Hematopoietic multipotent progenitor cell treated with erythropoietin and hydrocortisone succinate and interleukin-3 and kit ligand, for 8 days (in vitro differentiated cells): ENCODE measurements around the gene BNC2.
"Not testable (repeated sequence)": the region's sequence is repeated elsewhere in the genome, so short reads cannot be mapped to it uniquely, and the experiment has no call there.

Source experiments
- DNase-seq: peaks from one replicate; pipeline ENCODE4 v3.0.0-alpha.2; 2015

The BNC2 gene

DNA sequence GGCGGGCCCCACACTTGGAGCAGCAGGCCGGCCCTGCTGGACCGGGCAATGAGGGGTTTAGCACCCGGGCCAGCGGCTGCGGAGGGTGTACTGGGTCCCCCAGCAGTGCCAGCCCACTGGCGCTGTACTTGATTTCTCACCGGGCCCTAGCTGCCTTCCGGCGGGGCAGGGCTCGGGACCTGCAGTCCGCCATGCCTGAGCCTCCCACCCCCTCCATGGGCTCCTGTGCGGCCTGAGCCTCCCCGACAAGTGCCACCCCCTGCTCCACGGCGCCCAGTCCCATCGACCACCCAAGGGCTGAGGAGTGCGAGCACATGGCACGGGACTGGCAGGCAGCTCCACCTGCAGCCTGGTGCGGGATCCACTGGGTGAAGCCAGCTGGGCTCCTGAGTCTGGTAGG is 389.9 kb downstream of the BNC2 start:
- DNase-seq = not testable (repeated sequence)

GRCh38 chr9:16475996-16476395 is 394.5 kb downstream of the BNC2 start:
- no peak for DNase-seq

- no peak for DNase-seq
These were observed 395.2 kb downstream of the BNC2 start for GRCh38 chr9:16475257-16475656.

DNA sequence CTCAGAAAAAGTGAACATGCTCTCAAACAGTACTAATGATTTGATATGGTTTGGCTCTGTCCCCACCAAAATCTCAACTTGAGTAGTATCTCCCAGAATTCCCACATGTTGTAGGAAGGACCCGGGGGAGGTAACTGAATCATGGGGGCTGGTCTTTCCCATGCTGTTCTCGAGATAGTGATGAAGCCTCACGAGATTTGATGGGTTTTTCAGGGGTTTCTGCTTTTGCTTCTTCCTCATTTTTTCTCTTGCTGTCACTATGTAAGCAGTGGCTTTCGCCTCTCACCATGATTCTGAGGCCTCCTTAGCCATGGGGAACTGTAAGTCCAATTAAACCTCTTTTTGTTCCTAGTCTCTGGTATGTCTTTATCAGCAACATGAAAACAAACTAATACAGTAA is 401.3 kb downstream of the BNC2 start:
- DNase-seq = no peak

GRCh38 chr9:16461851-16462250 is 408.6 kb downstream of the BNC2 start:
- no peak for DNase-seq

DNA sequence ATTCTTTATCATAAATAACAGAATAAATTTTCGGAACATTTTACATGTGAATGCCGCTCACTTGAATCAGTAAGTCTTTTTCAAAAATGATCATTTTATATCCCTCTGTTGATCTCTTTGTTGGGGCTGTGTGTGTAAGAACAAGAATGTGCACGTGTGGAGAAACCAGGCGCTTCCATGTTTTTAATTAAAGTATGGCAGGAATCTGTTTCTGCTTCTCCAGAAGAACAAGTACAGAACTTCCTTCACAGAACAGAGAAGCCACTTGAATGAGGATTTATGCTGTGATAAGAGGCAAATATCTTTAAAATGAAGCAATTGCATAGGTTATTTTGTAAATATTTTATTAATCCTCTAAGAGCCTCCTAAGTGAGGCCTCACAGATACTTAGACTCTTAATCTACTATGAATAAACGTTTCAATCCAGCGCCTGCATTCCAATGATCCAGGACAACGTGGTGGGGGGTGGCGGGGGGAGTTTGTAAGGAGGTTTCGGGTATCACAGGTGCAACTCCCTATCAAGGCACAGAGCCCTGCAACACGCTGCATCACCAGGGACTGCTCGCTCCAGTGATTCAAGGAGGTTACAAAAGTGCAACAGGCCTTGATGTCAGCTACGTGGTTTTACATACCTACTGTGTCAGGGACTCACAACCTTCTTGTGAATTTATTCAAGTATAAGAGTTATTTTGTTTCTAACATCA is 409.2 kb downstream of the BNC2 start:
- no peak for DNase-seq

DNA sequence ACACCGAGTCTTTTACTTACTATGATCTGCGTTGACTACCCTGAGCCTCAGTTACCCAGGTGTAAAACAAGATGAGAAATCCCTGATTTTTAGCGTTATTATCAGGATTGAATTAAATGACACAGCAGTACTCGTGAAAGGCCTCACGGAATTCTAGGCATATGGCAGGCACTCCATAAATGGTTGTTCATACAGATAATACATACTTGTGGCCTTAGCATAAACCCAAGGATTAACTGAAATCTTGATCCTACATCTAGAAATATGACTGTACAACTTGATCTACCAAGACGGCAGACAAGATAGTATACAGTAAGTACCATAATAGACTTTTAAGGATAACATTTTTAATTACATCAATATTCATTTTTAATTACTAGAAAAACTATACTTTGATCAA is 409.8 kb downstream of the BNC2 start:
- no peak for DNase-seq

- no peak for DNase-seq
These were observed 410.9 kb downstream of the BNC2 start for GRCh38 chr9:16459421-16460148.

DNA sequence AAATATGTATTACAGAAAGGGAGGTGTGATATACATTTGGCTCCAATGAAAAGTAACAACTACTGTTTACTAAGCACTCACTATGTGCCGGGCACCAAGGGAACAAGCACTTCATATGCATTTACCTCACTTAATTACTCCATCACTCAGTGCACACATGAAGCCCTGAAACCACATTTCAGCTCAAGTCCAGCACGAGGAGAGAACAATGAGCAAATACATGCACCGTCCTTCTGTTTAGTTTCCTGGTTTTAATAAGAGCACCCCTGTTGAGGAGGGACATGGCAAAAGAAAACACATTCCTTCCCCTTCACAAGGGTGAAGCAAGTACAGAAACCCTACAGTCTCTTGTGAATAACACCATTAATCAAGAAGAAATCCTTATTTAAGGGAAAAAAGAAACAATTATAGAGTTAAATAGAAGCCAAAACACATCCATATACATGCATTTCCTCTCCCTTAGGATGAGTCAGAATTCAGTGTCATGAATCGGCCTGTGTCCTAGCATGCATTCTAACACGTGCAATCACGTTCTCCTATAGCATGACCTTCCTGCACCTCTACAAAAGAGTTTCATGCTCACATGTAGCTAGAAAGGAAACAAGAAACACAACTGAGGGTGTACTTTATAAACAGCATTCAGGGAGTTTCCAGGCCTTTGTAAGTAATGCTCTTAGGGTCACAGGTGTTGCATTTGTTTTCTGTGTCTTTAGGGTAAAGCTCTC is 411.6 kb downstream of the BNC2 start:
- no peak for DNase-seq

- no peak for DNase-seq
These were observed 414.6 kb downstream of the BNC2 start for GRCh38 chr9:16455842-16456241.

GRCh38 chr9:16453390-16453789 is 417.1 kb downstream of the BNC2 start:
- no peak for DNase-seq

GRCh38 chr9:16450578-16450977 is 419.9 kb downstream of the BNC2 start:
- no peak for DNase-seq

DNA sequence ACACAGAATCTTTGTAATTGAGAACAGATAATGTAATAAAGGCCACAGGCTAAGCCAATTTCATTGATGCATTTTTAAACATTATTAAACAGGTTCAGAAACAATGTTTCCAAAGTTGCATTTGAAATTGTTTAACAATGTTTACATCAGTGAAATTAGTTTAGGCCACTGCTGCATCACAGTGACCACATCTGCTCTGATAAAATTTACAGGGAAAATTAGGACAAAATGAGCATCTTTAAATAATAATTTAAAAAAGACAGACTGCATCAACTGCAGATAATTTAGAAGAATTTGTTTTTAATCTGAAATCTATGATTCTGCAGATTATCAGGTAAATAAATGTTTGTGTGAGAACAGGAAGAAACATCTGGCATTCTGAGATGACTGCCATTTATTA is 420.4 kb downstream of the BNC2 start:
- no peak for DNase-seq

- DNase-seq = no peak
These were observed 421.3 kb downstream of the BNC2 start for GRCh38 chr9:16449076-16449730.

DNA sequence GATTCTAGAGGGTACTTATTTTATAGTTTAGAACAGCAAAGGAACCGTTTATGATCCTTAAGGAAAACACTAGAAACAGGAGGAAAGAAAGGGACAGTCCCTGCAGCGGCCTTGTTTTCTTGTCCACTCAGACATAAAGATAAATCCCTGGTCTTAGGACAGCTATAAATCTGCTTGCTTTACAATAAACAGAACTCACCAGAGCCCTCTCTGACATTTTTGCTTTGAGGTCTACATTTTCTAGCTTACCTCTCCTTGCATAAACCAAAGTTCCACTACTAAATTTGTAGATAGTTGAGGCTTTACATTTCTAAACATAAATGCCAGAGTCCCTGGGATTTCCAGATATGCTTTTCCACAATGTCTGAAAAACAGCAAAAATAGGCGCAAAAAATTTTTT is 422.5 kb downstream of the BNC2 start:
- DNase-seq = no peak

DNA sequence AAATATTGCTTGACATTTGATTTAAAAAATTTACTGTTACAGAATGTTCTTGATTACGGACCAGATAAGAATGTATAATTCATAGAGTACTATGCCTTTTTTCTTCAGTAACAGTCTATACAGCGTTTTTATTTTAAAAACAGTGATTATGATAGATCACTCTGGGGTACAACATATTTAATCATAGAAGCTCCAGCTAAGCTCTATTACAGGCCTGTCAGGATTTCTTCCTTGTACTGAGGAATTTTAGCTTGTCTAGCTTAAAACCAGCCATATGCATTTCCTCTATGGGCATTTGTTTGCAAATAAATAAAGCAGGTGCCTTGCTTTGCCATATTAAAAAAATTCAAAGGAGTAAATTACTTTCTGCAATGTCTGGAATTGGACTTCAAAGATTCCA is 423.8 kb downstream of the BNC2 start:
- DNase-seq = no peak

DNA sequence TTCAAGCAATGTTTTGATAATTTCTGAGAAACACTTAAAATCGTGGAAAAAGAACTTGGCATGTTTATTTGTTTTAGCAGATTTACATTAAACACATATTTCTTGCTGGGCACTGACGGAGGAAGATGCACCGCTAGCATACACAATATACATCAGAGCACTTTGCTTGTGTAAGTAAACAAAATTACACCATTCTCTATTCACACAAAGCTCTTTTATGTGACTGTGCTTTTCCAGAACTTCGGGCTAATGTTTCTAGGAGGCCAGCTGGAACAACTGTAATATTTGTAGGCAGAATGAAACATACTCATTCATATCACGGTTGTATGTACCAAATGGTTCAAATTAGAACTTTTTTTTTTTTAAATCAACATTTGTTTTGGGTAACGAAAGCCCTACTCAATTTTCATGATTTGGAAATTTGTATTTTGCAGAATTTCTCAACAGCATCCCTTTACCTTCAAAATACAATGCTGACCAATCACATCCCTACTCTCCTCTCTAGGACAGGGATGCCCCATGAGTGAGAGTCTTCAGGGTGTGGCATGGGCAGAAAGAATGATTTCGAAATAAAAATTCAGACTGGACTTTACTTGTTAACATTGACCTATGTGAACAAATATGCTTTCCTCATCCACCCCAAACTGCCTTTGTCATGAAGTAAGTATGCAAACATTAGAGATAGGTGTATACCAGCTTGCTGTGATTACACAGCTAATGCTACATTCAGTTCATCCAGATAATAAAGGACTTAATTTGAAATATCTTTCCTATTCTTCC is 425.1 kb downstream of the BNC2 start:
- DNase-seq = no peak

GRCh38 chr9:16442622-16443021 is 427.8 kb downstream of the BNC2 start:
- DNase-seq = no peak

DNA sequence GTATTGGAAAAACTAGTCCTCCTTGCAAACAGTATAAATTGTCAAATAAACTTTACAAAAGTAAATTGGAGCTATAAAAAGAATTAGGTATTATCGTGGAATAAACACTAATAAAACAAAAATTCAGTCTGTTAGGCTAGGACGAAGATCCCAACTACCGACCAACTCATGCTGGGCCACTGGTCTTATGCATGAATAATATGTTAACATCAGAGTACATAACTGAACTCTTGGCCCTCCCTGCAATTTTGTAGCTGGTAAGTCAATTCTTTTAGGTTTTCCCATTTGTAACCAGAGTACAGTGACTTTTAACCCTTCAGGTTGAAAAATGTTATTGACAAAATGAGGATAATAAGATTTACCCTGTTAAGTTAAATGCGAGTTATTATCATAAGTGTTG is 428.7 kb downstream of the BNC2 start:
- no peak for DNase-seq

DNA sequence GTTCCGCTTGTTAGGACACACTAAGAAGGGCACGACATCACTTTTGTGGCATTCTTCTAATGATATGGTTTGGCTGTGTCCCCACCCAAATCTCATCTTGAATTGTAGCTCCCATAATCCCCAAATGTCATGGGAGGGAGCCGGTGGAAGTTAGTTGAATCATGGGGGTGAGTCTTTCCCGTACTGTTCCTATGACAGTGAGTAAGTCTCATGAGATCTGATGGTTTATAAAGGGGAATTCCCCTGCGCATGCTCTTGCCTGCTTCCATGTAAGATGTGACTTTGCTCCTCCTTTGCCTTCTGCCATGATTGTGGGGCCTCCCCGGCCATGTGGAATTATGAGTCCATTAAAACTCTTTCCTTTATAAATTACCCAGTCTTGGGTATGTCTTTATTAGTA is 431.6 kb downstream of the BNC2 start:
- DNase-seq = not testable (repeated sequence)

GRCh38 chr9:16436545-16436944 is 433.9 kb downstream of the BNC2 start:
- DNase-seq = no peak

- DNase-seq = no peak
These were observed 435.9 kb downstream of the BNC2 start for GRCh38 chr9:16434526-16434925.

GRCh38 chr9:16433494-16433893 is 437.0 kb downstream of the BNC2 start:
- DNase-seq = no peak
